Measurements from ENCODE around the gene OR52A1.

- TF ChIP-seq SIN3A (IDR thresholded peaks at IDR 0.05; ENCODE audit: borderline replicate concordance in 2 of 2, control insufficient read depth in 1 of 2, low read depth in 2 of 2, low read length in 2 of 2) (no peak), JUN (IDR thresholded peaks at IDR 0.05; ENCODE audit: borderline replicate concordance, low read depth, low read length) (no peak), JUN (CRISPR knock-in tag; IDR thresholded peaks at IDR 0.05; ENCODE audit: borderline replicate concordance) (no peak), LCOR (CRISPR knock-in tag; IDR thresholded peaks at IDR 0.05) (no peak), TARDBP (IDR thresholded peaks at IDR 0.05) (no peak), RFX1 (IDR thresholded peaks at IDR 0.05) (no peak), CTCF (IDR thresholded peaks at IDR 0.05 in 2 of 3, conservative IDR thresholded peaks at IDR 0.05 in 1 of 3; ENCODE audit: insufficient read depth in 2 of 3, low read depth in 1 of 3, low read length in 3 of 3) (no peak), TRIM24 (IDR thresholded peaks at IDR 0.05) (no peak), GTF2E2 (tag; IDR thresholded peaks at IDR 0.05) (no peak), ESRRA (IDR thresholded peaks at IDR 0.05; ENCODE audit: borderline replicate concordance, low read depth) (peak; percentile 32; the same call in 1 of the 2 replicates)
- TF ChIP-seq, protein P1, sequence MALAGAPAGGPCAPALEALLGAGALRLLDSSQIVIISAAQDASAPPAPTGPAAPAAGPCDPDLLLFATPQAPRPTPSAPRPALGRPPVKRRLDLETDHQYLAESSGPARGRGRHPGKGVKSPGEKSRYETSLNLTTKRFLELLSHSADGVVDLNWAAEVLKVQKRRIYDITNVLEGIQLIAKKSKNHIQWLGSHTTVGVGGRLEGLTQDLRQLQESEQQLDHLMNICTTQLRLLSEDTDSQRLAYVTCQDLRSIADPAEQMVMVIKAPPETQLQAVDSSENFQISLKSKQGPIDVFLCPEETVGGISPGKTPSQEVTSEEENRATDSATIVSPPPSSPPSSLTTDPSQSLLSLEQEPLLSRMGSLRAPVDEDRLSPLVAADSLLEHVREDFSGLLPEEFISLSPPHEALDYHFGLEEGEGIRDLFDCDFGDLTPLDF (CRISPR knock-in tag; IDR thresholded peaks at IDR 0.05) = no peak
Observed at GRCh38 chr11:5197536-5197935, 43.0 kb upstream of the OR52A1 start.
